ENCODE data around the gene TMEM106C.

DNA sequence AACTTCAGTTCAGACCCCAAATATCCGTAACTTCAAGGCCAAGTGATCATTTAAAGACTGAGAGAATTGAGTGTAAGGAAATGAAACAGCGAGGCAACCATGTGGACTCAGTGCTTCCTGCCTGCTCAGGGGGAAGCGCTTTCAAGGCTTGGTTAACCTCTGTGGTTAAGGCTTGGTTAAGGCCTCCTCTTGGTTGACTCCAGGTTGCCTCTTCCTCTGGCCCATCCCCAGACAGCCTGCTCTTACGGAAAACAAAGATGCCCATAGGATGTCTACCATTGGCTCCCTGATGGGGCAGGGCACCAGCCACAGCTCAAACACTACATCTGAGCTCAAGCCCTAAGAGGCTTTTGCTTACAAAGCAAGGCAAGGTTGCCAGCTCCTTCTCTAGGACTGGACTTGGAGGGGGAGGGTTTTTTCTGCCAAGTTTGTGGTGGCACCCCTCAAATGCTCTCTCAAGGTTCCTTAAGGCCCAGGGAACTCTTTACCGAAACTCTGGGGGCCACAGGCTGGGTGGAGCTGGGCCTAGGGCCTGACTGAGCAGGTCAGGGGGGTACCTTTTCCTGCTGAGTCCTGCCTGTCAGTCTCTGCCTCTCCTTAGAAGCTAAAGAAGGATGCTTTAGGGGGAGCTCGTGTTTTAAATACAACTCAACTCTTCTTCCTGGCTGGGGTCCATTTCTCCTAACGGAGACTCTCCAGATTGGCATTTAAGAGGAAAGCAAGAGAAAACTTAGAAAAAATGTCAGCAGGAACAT is 27.1 kb downstream of the TMEM106C start:
- TF ChIP-seq, protein P1, sequence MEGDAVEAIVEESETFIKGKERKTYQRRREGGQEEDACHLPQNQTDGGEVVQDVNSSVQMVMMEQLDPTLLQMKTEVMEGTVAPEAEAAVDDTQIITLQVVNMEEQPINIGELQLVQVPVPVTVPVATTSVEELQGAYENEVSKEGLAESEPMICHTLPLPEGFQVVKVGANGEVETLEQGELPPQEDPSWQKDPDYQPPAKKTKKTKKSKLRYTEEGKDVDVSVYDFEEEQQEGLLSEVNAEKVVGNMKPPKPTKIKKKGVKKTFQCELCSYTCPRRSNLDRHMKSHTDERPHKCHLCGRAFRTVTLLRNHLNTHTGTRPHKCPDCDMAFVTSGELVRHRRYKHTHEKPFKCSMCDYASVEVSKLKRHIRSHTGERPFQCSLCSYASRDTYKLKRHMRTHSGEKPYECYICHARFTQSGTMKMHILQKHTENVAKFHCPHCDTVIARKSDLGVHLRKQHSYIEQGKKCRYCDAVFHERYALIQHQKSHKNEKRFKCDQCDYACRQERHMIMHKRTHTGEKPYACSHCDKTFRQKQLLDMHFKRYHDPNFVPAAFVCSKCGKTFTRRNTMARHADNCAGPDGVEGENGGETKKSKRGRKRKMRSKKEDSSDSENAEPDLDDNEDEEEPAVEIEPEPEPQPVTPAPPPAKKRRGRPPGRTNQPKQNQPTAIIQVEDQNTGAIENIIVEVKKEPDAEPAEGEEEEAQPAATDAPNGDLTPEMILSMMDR (conservative IDR thresholded peaks at IDR 0.05): no peak
- TF ChIP-seq EZH2 (IDR thresholded peaks at IDR 0.05; ENCODE audit: low read depth): no peak
